ENCODE data around the gene VPS13D.

- no peak for TF ChIP-seq EZH2 (IDR thresholded peaks at IDR 0.05; ENCODE audit: borderline replicate concordance, low read length)
- no peak for TF ChIP-seq CTCF (conservative IDR thresholded peaks at IDR 0.05 in 1 of 2, IDR thresholded peaks at IDR 0.05 in 1 of 2; ENCODE audit: extremely low read depth in 1 of 2, insufficient read depth in 1 of 2, low read depth in 1 of 2, low read length in 2 of 2)
Observed at GRCh38 chr1:12282142-12282541, 52.3 kb downstream of the VPS13D start.

Measured in mammary epithelial cell (primary cell).